Left ventricle myocardium superior (tissue), 1 donor: ENCODE measurements around the gene MOCS3. TPM values are rescaled to one million over a fixed set of nuclear protein-coding genes. Genes with fewer than 3 reads are reported as not detected.

Experiments used
- ATAC-seq: fragments of 200-7000 bp; cut with Tn5 transposase; one replicate; pipeline ENCODE4 v1.9.1; 2020; ENCODE audit warnings: mild to moderate bottlenecking, moderate library complexity
- DNase-seq: peaks from one replicate; pipeline ENCODE4 v3.0.0-alpha.2; 2020
- intact Hi-C: fragments of 100-400 bp; cut with micrococcal nuclease; formaldehyde crosslinking; loops from one replicate; pipeline ENCODE4 v1.11.0; 2022
- total RNA-seq: library from RNA; stranded (reverse); fragmentation: NEBNext Ultra II Directional; extraction: Animal tissue kit (Norgen Biotek cat#: 25700); gene quantifications from one replicate; pipeline ENCODE4 v1.2.1, GENCODE V29; 2021
- donor health status: DM: no; HTN: yes; CAD: no; lungs with severe emphysema.

MOCS3 gene
- total RNA-seq, 1 donor from 2014 or later, result 3.1 TPM

GRCh38 chr20:51002633-51003032 is 44.0 kb downstream of the MOCS3 start:
- intact Hi-C loops, result no loop called here
- no peak for ATAC-seq
- no peak for DNase-seq

DNA sequence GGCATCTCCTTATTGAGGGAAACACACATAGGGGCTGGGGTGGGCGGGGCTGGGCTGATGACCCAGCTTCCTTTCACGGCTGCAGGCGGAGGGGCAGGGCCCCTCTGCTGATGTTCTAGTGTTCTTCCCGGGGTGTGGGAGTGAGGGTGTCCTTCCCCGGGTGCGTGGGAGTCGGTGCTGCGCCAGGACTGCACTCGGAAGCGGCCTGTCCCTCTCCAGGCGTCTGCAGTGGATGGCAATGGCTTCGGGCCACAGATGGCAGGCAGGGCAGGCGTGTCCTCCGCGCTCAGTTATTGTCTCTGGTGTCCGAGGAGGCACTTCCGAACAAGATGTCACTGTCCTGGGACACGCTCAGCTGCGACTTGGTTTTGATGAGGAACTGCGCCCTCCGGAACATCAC is 45.1 kb downstream of the MOCS3 start:
- DNase-seq, result no peak
- intact Hi-C loops, result no loop called here
- no peak for ATAC-seq

DNA sequence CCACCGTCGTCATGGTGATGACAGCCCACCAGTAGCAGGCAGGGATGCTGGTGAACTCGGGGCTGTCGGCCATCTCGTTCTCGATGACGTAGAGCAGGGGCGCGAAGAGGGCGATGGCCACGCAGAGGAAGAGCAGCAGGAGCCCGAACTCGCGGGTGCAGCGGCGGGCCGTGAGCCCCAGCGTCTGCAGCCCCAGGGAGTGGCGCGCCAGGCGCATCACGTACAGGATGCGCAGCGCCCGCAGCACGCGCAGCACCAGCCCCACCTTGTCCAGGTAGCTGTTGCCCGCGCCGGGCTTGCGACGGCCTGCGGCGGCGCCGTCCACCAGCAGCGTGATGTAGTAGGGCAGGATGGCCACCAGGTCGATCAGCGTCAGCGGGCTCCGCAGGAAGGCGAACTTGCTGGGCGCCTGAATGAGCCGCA is 45.7 kb downstream of the MOCS3 start:
- ATAC-seq (no peak), DNase-seq (no peak)
- intact Hi-C loops, result no loop called here

- DNase-seq (no peak), ATAC-seq (no peak)
- intact Hi-C loops, result no loop called here
These were observed 46.2 kb downstream of the MOCS3 start for GRCh38 chr20:51004781-51005180.

GRCh38 chr20:51005214-51005613 is 46.6 kb downstream of the MOCS3 start:
- DNase-seq (no peak), ATAC-seq (no peak)
- intact Hi-C loops, result no loop called here

GRCh38 chr20:51008718-51009117 is 50.1 kb downstream of the MOCS3 start:
- DNase-seq (no peak), ATAC-seq (no peak)
- intact Hi-C loops, result no loop called here

DNA sequence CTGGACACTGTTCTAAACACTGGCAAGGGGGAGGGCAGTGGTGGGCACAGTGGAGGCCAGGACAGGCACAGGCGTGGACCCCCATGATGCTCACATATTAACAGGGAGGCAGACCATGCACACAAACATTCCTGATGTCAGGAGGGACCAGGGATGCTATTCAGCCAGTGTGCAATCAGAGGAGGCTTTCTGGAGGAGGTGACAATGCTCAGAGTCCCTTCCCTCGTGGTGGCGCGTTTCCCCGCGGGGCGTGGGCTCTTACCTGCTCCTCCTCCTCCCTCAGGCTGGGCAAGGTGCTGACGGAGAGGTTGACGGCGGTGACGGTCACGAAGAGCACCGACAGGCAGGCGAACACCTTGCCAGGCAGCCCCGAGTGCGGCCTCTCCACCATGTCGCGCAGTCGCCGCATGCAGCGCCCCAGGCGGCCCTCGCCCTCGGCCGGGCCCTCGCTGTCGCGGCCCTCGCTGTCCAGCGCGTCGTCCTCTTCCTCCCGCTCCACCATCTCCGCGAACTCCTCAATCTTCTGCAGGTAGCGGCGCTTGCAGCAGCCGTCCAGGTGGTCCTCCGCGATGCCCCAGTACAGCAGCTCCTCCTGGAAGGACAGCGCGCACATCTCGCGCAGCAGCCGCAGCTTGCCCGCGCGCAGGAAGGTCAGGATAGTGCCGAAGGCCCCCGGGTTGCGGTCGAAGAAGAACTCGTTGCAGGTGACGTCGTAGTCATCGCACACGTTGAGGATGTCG is 50.9 kb downstream of the MOCS3 start:
- DNase-seq (no peak), ATAC-seq (no peak)
- intact Hi-C loops, result no loop called here

DNA sequence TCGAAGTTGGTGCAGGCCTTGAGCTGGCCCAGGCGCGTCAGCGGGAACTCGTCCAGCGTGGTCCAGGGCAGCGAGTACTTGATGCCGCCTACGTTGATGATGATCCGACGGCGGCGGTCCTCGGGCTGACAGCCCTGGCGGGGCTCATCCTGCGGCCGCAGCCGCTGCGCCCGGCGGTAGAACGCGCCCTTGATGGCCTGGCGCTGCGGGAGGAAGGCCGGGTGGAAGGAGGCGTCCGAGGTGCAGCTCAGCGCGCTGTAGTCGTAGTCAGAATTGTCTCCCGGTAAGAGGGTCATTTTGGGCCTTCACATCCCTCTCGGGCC is 51.4 kb downstream of the MOCS3 start:
- no peak for ATAC-seq
- DNase-seq, result no peak
- intact Hi-C loops, result no loop called here

GRCh38 chr20:51010932-51011331 is 52.3 kb downstream of the MOCS3 start:
- intact Hi-C loops, result no loop called here
- DNase-seq (no peak), ATAC-seq (no peak)

GRCh38 chr20:51011479-51011878 is 52.9 kb downstream of the MOCS3 start:
- intact Hi-C loops, result no loop called here
- DNase-seq (no peak), ATAC-seq (no peak)

- ATAC-seq, result no peak
- intact Hi-C loops, result no loop called here
These were observed 53.7 kb downstream of the MOCS3 start for GRCh38 chr20:51012357-51012756.

More at GRCh38 chr20:51012357-51012756, 53.7 kb downstream of the MOCS3 start:
- DNase-seq, result no peak

Other genes starting within 250 kb of the MOCS3 start
- gene PARD6B, start 227.2 kb upstream of the MOCS3 start, total RNA-seq, result 7.1 TPM
- 3.2 TPM for gene BCAS4, start 163.8 kb upstream of the MOCS3 start, total RNA-seq
- 34.2 TPM for gene ADNP, start 27.4 kb upstream of the MOCS3 start, total RNA-seq
- gene DPM1, start 286 bp upstream of the MOCS3 start, total RNA-seq, result 41.2 TPM
- gene KCNG1, start 64.3 kb downstream of the MOCS3 start, total RNA-seq, result 0.37 TPM